Ovary (tissue), 10 donors: ENCODE data around the gene DROSHA. TPM values are rescaled to one million over a fixed set of nuclear protein-coding genes. Genes with fewer than 3 reads are reported as not detected.

Experiments
- DNase-seq, 5 donors: peaks; one replicate each; pipeline ENCODE4 v3.0.0-alpha.2; 2019 to 2020
- H3K27ac ChIP-seq, 2 donors: fragments of 200-600 bp; one replicate each; pipeline versions ENCODE4 v1.5.1 to v1.8.0; 2019 to 2022
- H3K27me3 ChIP-seq: fragments of 200-600 bp; one replicate; pipeline ENCODE4 v1.8.0; 2022
- H3K36me3 ChIP-seq: fragments of 200-600 bp; sonication (generic); one replicate; pipeline ENCODE4 v1.5.1; 2019
- H3K4me1 ChIP-seq: one replicate; pipeline ENCODE4 v1.8.1; 2013; ENCODE audit warnings: mild to moderate bottlenecking, moderate library complexity; ENCODE audit not compliant: insufficient read depth
- H3K4me3 ChIP-seq: fragments of 200-600 bp; sonication (generic); one replicate; pipeline ENCODE4 v1.5.1; 2017
- H3K9me3 ChIP-seq, 2 donors: fragments of 200-600 bp in 1 of 2; sonication (generic) in 1 of 2; one replicate each; pipeline versions ENCODE4 v1.5.1 to v1.8.1; 2013 to 2019; ENCODE audit warnings: mild to moderate bottlenecking in 1 of 2, moderate library complexity in 1 of 2
- CTCF ChIP-seq, 3 donors: fragments of 450-650 bp in 2 of 3; fragments of 200-600 bp in 1 of 3; IDR thresholded peaks; one replicate each; pipeline versions ENCODE4 v1.5.1 to v1.8.0; 2016 to 2022; ENCODE audit warnings: antibody characterized with exemption in 3 of 3, mild to moderate bottlenecking in 1 of 3
- EP300 ChIP-seq: sonication (generic); formaldehyde crosslinking; IDR thresholded peaks from one replicate; pipeline ENCODE4 v1.6.1; 2017; ENCODE audit warnings: antibody characterized with exemption
- POLR2A ChIP-seq: fragments of 450-650 bp; IDR thresholded peaks from one replicate; pipeline ENCODE4 v1.6.1; 2017; ENCODE audit warnings: antibody characterized with exemption, mild to moderate bottlenecking, moderate library complexity
- WGBS, 3 donors: extraction: QIAGEN DNeasy Blood & Tissue Kit in 1 of 3; methylation state at CpG; one replicate each; pipeline versions ENCODE4 v1.1.5 to v1.1.7; 2013 to 2017; 5-methylcytosine and 5-hydroxymethylcytosine counted together
- intact Hi-C, 4 donors: fragments of 100-400 bp; cut with DNase I; formaldehyde crosslinking; loops; one replicate each; pipeline versions ENCODE4 v1.11.0 to v1.15.1; 2022 to 2023
- long read RNA-seq, 3 donors: library from polyadenylated mRNA in 2 of 3; unstranded in 2 of 3; transcript quantifications; one replicate each; pipeline ENCODE4 v2.0.0 and lab custom pipeline, GENCODE V29; 2021 to 2026
- polyA plus RNA-seq, 2 donors: library from polyadenylated mRNA; stranded (reverse); fragments of 200-250 nt in 1 of 2; fragments of 350-450 nt in 1 of 2; fragmentation: Illumina TruSeq in 1 of 2; extraction: RNeasy Lipid Tissue Mini Kit (QIAGEN cat#74804) in 1 of 2; gene quantifications; one replicate each; pipeline ENCODE4 v1.2.3, GENCODE V29; 2013 to 2014
- total RNA-seq, 7 donors: library from RNA; depleted of rRNA in 2 of 7; stranded (reverse); fragments of >200 nt in 2 of 7; fragmentation: NEBNext Ultra II Directional in 3 of 7; extraction: Animal tissue kit (Norgen Biotek cat#: 25700) in 3 of 7; gene quantifications; one replicate each; pipeline versions ENCODE4 v1.1.0 to v1.2.4, GENCODE V29; 2016 to 2023
- donor health status: DM: no; HTN: no; CAD: no; lungs with moderate emphysema.
- donor health status: DM: no; HTN: no; CAD: no.
- donor health status: Bipolar disorder and iron deficiency.
- donor health status: DM: yes; HTN: yes; CAD: no.
- donor health status: DM: no; HTN: no; CAD: no.
- donor health status: DM: yes; HTN: yes; CAD: no.

The DROSHA gene
- 10 to 100 TPM; 30.5 to 75.1 (median 50.3) TPM for total RNA-seq
- polyA plus RNA-seq: 10 to 100 TPM; 33.1 to 75.7 TPM
- long read RNA-seq, donor 1, partial matches to known transcripts: 30 of 45 reads
- long read RNA-seq, donor 1, other reads (novel, unspliced or antisense): 15 of 45 reads
- long read RNA-seq, donor 2, partial matches to known transcripts: 0 of 2 reads
- long read RNA-seq, donor 2, other reads (novel, unspliced or antisense): 0 of 2 reads
- long read RNA-seq, donor 3, full-length matches to known transcripts: 6 of 43 reads
- long read RNA-seq, donor 3, partial matches to known transcripts: 21 of 43 reads
- long read RNA-seq, donor 3, other reads (novel, unspliced or antisense): 16 of 43 reads

GRCh38 chr5:31531888-31532547, at the start of gene DROSHA, which contains the start of gene C5orf22:
DROSHA (minus strand) TSS chr5:31532093; CDS start chr5:31529059, 3,034 bp downstream.
C5orf22 (plus strand) TSS chr5:31532301; CDS start chr5:31532393, 92 bp downstream.
- Histone ChIP-seq H3K9me3 (no peaks in the 10 kb centered on the region), H3K27ac (no peak within 1 kb of the TSS), H3K4me3 (peak within 1 kb of the TSS; percentile 90), H3K36me3 (no peaks in the 10 kb centered on the region), H3K4me1 (peaks cover 11% of the 10 kb centered on the region), H3K27me3 (no peaks in the 10 kb centered on the region)
- peak; percentile 91 to 96 (median 91) for DNase-seq
- WGBS, 3 donors: 0% methylated on average over 44 to 52 of the region's 52 CpGs
- intact Hi-C loops: no loop called here
- no peak for TF ChIP-seq EP300
- TF ChIP-seq POLR2A: no peak

- no peak overlapping the region for H3K27ac ChIP-seq
- no peaks in the 10 kb centered on the region for H3K9me3 ChIP-seq
- H3K27me3 ChIP-seq: no peaks in the 10 kb centered on the region
- 91 to 97% (median 95%) methylated on average over 2 of the region's 2 CpGs for WGBS, 3 donors
- H3K36me3 ChIP-seq: no peaks in the 10 kb centered on the region
- no peak for DNase-seq
- H3K4me1 ChIP-seq: no peaks in the 10 kb centered on the region
- TF ChIP-seq EP300: no peak
- intact Hi-C loops: no loop called here
- H3K4me3 ChIP-seq: no peak overlapping the region
These were observed 47.7 kb upstream of the DROSHA start for GRCh38 chr5:31579558-31579957.

- no peak for DNase-seq
- WGBS, 3 donors: 84 to 87% (median 86%) methylated on average over 3 of the region's 3 CpGs
- H3K9me3 ChIP-seq: no peaks in the 10 kb centered on the region
- no peak overlapping the region for H3K4me3 ChIP-seq
- TF ChIP-seq EP300 (no peak), POLR2A (no peak), CTCF (IDR thresholded peaks at IDR 0.05) (no peak)
- H3K27ac ChIP-seq: no peak overlapping the region
- no peaks in the 10 kb centered on the region for H3K27me3 ChIP-seq
- H3K4me1 ChIP-seq: no peaks in the 10 kb centered on the region
- intact Hi-C loops: no loop called here
- no peaks in the 10 kb centered on the region for H3K36me3 ChIP-seq
These were observed 45.5 kb upstream of the DROSHA start for GRCh38 chr5:31577438-31577837.

- 79 to 87% (median 81%) methylated on average over 4 of the region's 4 CpGs for WGBS, 3 donors
- no peaks in the 10 kb centered on the region for H3K27me3 ChIP-seq
- no peak for DNase-seq
- TF ChIP-seq EP300: no peak
- no peak for TF ChIP-seq POLR2A
- TF ChIP-seq CTCF (IDR thresholded peaks at IDR 0.05): no peak
- H3K9me3 ChIP-seq: no peaks in the 10 kb centered on the region
- no peak overlapping the region for H3K4me3 ChIP-seq
- H3K36me3 ChIP-seq: no peaks in the 10 kb centered on the region
- H3K4me1 ChIP-seq: no peaks in the 10 kb centered on the region
- no peak overlapping the region for H3K27ac ChIP-seq
- intact Hi-C loops: no loop called here
These were observed 42.9 kb upstream of the DROSHA start for GRCh38 chr5:31574772-31575171.

GRCh38 chr5:31573494-31574142, 41.7 kb upstream of the DROSHA start:
- TF ChIP-seq EP300: no peak
- no peak for TF ChIP-seq CTCF (IDR thresholded peaks at IDR 0.05)
- TF ChIP-seq POLR2A: no peak
- WGBS, 3 donors: 88 to 91% (median 90%) methylated on average over 10 of the region's 10 CpGs
- no peaks in the 10 kb centered on the region for H3K27me3 ChIP-seq
- intact Hi-C loops: no loop called here
- no peaks in the 10 kb centered on the region for H3K9me3 ChIP-seq
- no peak overlapping the region for H3K4me3 ChIP-seq
- H3K27ac ChIP-seq: no peak overlapping the region
- H3K4me1 ChIP-seq: no peaks in the 10 kb centered on the region
- no peak for DNase-seq
- no peaks in the 10 kb centered on the region for H3K36me3 ChIP-seq
